ENCODE data around the gene PHAF1. TPM values are rescaled to one million over a fixed set of nuclear protein-coding genes. Genes with fewer than 3 reads are reported as not detected.

The PHAF1 gene
- total and polyA plus RNA-seq, 9 of the 15 experiments (the other 6 are each of a cell fraction or from before 2014, with no cell fraction given), result 5.1 to 25.4 (median 13.8) TPM

DNA sequence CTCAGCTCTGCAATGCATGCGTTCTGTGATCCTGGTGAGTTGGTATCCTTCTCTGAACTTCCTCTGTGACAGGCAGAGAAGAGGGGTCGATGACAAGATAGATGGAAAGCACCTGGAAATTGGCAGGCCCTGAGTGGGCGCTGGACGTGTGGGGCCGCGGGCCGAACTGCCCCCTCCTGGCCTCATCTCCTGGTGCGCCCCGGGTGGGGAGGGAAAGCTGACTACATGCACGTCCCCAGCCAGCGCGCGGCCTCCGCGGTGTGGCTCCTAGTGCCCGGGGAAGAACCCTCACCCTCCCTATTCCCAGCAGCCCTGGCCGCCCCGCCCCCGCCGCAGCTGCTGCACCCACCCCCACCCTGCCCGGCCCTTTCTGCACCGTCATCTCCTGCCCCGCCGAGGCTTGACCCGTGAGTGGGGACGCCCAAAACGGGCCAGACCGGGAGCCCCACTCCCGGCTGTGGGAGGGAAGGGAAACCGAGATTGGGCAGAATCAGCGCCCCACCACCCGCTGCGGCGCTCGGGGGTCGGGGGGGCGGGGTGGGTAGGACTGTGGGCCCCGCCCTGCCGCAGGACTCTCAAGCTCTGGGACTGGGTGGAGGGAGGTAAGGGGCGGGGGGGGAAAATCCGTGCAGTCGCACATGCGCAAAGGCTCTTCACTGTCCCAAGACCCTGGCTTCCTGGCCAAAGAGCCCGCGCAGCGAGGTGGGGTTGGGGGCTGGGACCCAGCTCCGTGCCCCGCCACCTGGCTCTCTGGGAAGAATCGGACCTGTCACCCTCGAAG is 60.6 kb downstream of the PHAF1 start, which contains the start of gene NOL3 (continued):
- TF ChIP-seq, protein P1, sequence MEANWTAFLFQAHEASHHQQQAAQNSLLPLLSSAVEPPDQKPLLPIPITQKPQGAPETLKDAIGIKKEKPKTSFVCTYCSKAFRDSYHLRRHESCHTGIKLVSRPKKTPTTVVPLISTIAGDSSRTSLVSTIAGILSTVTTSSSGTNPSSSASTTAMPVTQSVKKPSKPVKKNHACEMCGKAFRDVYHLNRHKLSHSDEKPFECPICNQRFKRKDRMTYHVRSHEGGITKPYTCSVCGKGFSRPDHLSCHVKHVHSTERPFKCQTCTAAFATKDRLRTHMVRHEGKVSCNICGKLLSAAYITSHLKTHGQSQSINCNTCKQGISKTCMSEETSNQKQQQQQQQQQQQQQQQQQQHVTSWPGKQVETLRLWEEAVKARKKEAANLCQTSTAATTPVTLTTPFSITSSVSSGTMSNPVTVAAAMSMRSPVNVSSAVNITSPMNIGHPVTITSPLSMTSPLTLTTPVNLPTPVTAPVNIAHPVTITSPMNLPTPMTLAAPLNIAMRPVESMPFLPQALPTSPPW (CRISPR knock-in tag; IDR thresholded peaks at IDR 0.05), result peak; percentile 97
- TF ChIP-seq, protein P2, sequence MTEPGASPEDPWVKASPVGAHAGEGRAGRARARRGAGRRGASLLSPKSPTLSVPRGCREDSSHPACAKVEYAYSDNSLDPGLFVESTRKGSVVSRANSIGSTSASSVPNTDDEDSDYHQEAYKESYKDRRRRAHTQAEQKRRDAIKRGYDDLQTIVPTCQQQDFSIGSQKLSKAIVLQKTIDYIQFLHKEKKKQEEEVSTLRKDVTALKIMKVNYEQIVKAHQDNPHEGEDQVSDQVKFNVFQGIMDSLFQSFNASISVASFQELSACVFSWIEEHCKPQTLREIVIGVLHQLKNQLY (CRISPR knock-in tag; conservative IDR thresholded peaks at IDR 0.05), result no peak
- TF ChIP-seq HNRNPH1 (optimal IDR thresholded peaks at IDR 0.05; ENCODE audit: low read depth, low read length) (no peak), C11orf30 (IDR thresholded peaks at IDR 0.05; ENCODE audit: low read depth) (peak; percentile 69), ZNF146 (CRISPR knock-in tag; IDR thresholded peaks at IDR 0.05; ENCODE audit: unreplicated experiment) (no peak), ELF4 (CRISPR knock-in tag; IDR thresholded peaks at IDR 0.05) (no peak), BACH1 (tag; IDR thresholded peaks at IDR 0.05) (no peak), ZNF668 (CRISPR knock-in tag; IDR thresholded peaks at IDR 0.05) (no peak)
- TF ChIP-seq, protein P3, sequence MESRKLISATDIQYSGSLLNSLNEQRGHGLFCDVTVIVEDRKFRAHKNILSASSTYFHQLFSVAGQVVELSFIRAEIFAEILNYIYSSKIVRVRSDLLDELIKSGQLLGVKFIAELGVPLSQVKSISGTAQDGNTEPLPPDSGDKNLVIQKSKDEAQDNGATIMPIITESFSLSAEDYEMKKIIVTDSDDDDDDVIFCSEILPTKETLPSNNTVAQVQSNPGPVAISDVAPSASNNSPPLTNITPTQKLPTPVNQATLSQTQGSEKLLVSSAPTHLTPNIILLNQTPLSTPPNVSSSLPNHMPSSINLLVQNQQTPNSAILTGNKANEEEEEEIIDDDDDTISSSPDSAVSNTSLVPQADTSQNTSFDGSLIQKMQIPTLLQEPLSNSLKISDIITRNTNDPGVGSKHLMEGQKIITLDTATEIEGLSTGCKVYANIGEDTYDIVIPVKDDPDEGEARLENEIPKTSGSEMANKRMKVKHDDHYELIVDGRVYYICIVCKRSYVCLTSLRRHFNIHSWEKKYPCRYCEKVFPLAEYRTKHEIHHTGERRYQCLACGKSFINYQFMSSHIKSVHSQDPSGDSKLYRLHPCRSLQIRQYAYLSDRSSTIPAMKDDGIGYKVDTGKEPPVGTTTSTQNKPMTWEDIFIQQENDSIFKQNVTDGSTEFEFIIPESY (CRISPR knock-in tag; IDR thresholded peaks at IDR 0.05), result no peak
- TF ChIP-seq, protein P4, sequence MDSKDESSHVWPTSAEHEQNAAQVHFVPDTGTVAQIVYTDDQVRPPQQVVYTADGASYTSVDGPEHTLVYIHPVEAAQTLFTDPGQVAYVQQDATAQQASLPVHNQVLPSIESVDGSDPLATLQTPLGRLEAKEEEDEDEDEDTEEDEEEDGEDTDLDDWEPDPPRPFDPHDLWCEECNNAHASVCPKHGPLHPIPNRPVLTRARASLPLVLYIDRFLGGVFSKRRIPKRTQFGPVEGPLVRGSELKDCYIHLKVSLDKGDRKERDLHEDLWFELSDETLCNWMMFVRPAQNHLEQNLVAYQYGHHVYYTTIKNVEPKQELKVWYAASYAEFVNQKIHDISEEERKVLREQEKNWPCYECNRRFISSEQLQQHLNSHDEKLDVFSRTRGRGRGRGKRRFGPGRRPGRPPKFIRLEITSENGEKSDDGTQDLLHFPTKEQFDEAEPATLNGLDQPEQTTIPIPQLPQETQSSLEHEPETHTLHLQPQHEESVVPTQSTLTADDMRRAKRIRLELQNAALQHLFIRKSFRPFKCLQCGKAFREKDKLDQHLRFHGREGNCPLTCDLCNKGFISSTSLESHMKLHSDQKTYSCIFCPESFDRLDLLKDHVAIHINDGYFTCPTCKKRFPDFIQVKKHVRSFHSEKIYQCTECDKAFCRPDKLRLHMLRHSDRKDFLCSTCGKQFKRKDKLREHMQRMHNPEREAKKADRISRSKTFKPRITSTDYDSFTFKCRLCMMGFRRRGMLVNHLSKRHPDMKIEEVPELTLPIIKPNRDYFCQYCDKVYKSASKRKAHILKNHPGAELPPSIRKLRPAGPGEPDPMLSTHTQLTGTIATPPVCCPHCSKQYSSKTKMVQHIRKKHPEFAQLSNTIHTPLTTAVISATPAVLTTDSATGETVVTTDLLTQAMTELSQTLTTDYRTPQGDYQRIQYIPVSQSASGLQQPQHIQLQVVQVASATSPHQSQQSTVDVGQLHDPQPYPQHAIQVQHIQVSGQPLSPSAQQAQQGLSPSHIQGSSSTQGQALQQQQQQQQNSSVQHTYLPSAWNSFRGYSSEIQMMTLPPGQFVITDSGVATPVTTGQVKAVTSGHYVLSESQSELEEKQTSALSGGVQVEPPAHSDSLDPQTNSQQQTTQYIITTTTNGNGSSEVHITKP (IDR thresholded peaks at IDR 0.05; ENCODE audit: partially characterized antibody), result peak; percentile 89
- TF ChIP-seq, protein P5, sequence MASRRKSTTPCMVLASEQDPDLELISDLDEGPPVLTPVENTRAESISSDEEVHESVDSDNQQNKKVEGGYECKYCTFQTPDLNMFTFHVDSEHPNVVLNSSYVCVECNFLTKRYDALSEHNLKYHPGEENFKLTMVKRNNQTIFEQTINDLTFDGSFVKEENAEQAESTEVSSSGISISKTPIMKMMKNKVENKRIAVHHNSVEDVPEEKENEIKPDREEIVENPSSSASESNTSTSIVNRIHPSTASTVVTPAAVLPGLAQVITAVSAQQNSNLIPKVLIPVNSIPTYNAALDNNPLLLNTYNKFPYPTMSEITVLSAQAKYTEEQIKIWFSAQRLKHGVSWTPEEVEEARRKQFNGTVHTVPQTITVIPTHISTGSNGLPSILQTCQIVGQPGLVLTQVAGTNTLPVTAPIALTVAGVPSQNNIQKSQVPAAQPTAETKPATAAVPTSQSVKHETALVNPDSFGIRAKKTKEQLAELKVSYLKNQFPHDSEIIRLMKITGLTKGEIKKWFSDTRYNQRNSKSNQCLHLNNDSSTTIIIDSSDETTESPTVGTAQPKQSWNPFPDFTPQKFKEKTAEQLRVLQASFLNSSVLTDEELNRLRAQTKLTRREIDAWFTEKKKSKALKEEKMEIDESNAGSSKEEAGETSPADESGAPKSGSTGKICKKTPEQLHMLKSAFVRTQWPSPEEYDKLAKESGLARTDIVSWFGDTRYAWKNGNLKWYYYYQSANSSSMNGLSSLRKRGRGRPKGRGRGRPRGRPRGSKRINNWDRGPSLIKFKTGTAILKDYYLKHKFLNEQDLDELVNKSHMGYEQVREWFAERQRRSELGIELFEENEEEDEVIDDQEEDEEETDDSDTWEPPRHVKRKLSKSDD (conservative IDR thresholded peaks at IDR 0.05; ENCODE audit: low read length), result no peak
- TF ChIP-seq, protein P6, sequence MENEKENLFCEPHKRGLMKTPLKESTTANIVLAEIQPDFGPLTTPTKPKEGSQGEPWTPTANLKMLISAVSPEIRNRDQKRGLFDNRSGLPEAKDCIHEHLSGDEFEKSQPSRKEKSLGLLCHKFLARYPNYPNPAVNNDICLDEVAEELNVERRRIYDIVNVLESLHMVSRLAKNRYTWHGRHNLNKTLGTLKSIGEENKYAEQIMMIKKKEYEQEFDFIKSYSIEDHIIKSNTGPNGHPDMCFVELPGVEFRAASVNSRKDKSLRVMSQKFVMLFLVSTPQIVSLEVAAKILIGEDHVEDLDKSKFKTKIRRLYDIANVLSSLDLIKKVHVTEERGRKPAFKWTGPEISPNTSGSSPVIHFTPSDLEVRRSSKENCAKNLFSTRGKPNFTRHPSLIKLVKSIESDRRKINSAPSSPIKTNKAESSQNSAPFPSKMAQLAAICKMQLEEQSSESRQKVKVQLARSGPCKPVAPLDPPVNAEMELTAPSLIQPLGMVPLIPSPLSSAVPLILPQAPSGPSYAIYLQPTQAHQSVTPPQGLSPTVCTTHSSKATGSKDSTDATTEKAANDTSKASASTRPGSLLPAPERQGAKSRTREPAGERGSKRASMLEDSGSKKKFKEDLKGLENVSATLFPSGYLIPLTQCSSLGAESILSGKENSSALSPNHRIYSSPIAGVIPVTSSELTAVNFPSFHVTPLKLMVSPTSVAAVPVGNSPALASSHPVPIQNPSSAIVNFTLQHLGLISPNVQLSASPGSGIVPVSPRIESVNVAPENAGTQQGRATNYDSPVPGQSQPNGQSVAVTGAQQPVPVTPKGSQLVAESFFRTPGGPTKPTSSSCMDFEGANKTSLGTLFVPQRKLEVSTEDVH (IDR thresholded peaks at IDR 0.05; ENCODE audit: low read depth, partially characterized antibody), result no peak

Data from K562 (cell line).